Mesenteric fat pad (tissue), 1 donor: ENCODE results near the gene IFNL2. TPM values are rescaled to one million over a fixed set of nuclear protein-coding genes. Genes with fewer than 3 reads are reported as not detected.
"Not testable (repeated sequence)": the region's sequence is repeated elsewhere in the genome, so short reads cannot be mapped to it uniquely, and the experiment has no call there.

Source experiments
- DNase-seq: peaks from one replicate; pipeline ENCODE4 v3.0.0-alpha.2; 2020; ENCODE audit warnings: low spot score
- long read RNA-seq: library from polyadenylated mRNA; unstranded; transcript quantifications from one replicate; pipeline ENCODE4 v2.0.0, GENCODE V29; 2020
- total RNA-seq: library from RNA; stranded (reverse); fragmentation: NEBNext Ultra II Directional; extraction: Animal tissue kit (Norgen Biotek cat#: 25700); gene quantifications from one replicate; pipeline ENCODE4 v1.2.1, GENCODE V29; 2021
- donor health status: DM: yes; HTN: yes; CAD: no.

The IFNL2 gene
- total RNA-seq = not detected
- long read RNA-seq = 0 reads

DNA sequence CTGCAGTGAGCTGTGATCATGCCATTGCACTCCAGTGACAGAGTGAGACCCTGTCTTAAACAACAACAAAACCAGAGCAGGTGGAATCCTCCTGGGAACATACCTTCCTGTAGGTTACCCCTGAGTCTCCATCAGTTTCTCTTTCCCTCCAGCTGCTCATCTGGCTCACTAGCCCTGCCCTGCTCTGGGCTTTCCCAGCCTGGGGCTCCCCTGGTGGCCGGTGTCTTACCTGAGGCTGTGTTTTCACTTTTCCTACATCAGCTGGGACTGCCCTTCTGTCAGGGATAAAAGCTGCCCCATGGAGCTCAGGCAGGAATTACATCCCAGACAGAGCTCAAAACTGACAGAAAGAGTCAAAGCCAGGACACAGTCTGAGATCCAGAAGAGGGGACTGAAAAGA lies at the start of gene IFNL2:
Gene IFNL2 (plus strand): TSS at position 312 of the 400 bp plus-strand sequence. CDS start 173 bp downstream, outside the sequence.
- DNase-seq = not testable (repeated sequence)

- DNase-seq = not testable (repeated sequence)
These were observed 49.1 kb upstream of the IFNL2 start for GRCh38 chr19:39219108-39219507.

DNA sequence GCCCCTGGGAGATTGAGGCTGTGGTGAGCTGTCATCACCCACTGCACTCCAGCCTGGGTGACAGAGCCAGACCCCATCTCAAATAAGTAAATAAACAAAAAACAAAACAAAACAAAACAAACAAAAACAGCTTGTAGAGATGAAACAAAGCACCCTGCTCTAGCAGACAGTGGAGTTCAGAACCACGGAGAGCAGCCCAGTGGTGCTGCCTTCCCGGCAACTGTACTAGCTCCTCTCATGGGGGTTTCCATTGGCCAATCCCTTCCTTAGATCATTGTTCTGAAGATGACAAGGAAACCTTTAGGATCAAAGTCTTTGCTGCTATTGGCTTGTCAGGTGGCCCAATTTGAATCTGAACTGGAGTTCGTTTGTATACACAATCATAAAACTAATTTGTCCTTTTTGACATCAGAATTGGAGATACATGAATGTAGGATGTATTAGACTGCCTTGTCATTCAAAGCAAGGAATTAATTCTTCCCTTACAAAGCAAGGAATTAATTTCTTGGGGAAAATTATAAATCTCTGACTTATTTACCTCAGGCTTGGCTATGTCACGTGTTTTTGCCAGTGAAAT lies 44.4 kb upstream of the IFNL2 start:
- DNase-seq = no peak

GRCh38 chr19:39224910-39225309 lies 43.3 kb upstream of the IFNL2 start:
- DNase-seq = no peak

DNA sequence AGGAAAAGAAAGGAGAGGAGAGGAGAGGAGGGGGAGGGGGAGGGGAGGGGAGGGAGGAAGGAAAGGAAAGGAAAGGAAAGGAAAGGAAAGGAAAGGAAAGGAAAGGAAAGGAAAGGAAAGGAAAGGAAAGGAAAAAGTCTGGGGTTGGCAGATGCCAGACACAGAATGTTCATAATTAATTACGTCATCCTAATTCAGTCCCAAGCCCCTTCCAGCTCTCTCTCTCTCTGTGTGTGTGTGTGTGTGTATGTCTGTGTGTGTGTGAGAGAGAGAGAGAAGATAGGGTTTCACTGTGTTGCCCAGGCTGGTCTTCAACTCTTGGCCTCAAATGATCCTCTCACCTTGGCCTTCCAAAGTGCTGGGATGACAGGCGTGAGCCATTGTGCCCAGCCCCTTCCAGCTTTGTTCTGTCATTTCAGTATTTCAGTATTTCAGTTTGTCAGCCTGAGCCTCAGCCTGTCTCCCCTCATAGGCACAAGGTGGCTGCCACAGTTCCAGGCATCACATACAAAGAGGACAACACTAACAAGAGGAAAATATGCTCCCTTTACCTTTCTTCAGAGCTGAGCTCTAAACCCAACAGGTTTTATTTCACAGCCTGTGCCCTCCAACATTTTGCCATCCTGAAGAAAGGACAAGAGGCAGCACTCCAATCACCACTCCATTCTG lies 38.0 kb upstream of the IFNL2 start:
- DNase-seq = no peak

DNA sequence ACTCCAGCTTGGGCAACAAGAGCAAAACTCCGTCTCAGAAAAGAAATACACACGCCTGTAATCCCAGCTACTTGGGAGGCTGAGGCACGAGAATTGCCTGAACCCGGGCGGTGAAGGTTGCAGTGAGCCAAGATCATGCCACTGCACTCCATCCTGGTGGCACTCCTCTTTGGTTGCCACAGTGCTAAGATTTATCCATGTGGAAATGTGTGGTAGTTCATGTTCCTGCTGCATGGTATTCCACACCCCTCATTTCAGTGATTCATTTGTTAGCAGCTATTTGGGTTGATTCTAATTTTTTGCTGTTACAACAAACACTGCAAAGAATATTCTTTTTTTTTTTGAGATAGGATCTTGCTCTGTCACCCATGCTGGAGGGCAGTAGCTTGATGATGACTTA lies 35.5 kb upstream of the IFNL2 start:
- DNase-seq = no peak

DNA sequence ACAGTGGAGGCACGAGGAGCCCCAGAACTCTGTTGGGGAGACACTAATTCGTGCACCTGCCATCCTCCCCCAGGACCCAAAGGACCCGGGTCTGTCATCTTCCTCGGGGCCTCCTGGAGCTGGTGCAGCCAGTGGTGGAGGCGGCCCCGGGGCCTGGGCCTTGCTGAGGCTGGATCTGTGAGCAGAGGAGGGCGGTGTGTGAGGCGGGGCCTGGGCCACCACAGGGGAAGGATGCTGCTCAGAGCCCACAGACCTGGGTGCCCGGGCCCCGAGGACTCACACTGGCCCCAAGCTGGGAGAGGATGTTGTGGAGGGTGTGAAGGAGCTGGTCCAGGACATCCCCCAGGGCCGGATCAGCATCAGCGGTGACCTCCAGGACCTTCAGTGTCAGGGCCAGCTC lies 31.7 kb upstream of the IFNL2 start:
- no peak for DNase-seq

DNA sequence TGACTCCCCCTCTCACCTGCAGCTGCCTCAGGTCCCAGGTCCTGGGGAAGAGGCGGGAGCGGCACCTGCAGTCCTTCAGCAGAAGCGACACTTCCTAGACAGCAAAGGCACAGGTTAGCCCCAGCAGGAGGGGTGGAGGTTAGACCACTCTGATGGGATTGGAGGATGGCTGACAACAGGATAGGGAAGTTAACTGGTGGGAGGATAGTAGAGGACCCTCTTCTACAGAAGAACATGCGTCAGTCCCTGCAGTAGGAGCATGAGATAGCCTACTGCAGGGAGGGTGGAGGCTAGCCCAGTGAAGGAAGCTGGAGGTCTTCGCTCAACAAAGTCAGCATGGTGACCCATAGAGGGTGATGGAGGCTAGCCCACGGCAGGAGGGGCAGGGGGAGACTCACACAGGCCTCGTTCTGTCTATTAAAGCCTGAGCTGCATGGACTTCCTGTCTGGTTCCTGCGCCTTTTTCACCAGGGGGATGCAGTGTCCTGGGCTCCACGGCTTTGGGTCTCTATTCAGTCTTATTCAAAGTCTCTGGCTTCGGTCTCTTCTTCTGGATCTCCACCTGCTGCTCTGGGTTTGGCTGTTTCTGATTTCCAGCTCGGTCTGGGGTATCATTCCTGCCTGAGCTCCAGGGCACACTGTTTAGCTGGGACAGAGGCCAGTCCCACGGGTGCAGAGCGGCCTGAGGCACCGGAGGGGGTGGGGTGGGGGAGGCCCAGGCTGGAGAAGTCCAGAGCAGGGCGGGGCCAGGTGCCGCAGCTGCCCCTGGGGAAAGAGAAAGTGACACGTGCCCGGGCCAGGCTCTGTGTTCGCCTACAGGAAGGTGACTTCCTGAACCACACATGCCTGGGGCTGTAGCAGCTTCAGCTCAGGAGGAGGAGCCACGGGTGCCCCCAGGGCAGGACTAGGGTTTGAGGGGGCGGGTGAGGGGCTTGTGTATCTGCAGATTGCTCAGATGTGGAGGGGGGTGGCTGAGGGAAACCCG lies 30.7 kb upstream of the IFNL2 start:
- no peak for DNase-seq

- DNase-seq = no peak
These were observed 30.0 kb upstream of the IFNL2 start for GRCh38 chr19:39238209-39238608.

GRCh38 chr19:39238944-39239343 lies 29.3 kb upstream of the IFNL2 start:
- DNase-seq = no peak

- no peak for DNase-seq
These were observed 27.8 kb upstream of the IFNL2 start for GRCh38 chr19:39240421-39240820.

GRCh38 chr19:39243741-39244140 lies 24.5 kb upstream of the IFNL2 start:
- DNase-seq = not testable (repeated sequence)

DNA sequence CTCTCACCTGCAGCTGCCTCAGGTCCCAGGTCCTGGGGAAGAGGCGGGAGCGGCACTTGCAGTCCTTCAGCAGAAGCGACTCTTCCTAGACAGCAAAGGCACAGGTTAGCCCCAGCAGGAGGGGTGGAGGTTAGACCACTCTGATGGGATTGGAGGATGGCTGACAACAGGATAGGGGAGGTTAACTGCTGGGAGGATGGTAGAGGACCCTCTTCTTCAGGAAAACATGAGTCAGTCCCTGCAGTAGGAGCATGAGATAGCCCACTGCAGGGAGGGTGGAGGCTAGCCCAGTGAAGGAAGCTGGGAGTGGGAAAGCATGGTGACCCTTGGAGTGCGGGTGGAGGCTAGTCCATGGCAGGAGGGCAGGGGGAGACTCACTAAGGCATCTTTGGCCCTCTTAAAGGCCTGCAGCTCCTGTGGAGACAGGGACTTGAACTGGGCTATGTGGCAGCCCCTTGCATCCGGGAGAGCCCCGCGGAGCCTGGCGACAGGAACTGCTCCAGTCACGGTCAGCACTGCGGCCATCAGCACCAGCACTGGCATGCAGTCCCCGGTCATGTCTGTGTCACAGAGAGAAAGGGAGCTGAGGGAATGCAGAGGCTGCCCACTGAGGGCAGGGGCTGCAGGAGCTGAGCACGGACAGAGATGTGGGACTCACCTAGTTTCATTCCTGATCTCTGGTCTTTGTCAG lies 23.6 kb upstream of the IFNL2 start, which contains the start of gene IFNL3:
Gene IFNL3 (minus strand): TSS at position 597 of the 691 bp plus-strand sequence. CDS start 39 bp downstream, at position 558.
- DNase-seq = not testable (repeated sequence)

GRCh38 chr19:39245166-39245565 lies 23.0 kb upstream of the IFNL2 start:
- DNase-seq = not testable (repeated sequence)

GRCh38 chr19:39246951-39247669 lies 21.1 kb upstream of the IFNL2 start:
- DNase-seq = no peak

- no peak for DNase-seq
These were observed 20.2 kb upstream of the IFNL2 start for GRCh38 chr19:39247701-39248664.

- no peak for DNase-seq
These were observed 19.4 kb upstream of the IFNL2 start, which contains the start of gene IFNL4 for GRCh38 chr19:39248806-39249205. TSS of gene IFNL4 (minus strand) at chr19:39248856.

GRCh38 chr19:39251081-39251480 lies 17.1 kb upstream of the IFNL2 start:
- DNase-seq = no peak

GRCh38 chr19:39251846-39252245 lies 16.4 kb upstream of the IFNL2 start:
- no peak for DNase-seq
